8988T (cell line): Measurements from ENCODE around the gene IRF4.

Experiments used
- DNase-seq: peaks from one replicate; pipeline ENCODE4 v3.0.0; 2011

IRF4 gene

DNA sequence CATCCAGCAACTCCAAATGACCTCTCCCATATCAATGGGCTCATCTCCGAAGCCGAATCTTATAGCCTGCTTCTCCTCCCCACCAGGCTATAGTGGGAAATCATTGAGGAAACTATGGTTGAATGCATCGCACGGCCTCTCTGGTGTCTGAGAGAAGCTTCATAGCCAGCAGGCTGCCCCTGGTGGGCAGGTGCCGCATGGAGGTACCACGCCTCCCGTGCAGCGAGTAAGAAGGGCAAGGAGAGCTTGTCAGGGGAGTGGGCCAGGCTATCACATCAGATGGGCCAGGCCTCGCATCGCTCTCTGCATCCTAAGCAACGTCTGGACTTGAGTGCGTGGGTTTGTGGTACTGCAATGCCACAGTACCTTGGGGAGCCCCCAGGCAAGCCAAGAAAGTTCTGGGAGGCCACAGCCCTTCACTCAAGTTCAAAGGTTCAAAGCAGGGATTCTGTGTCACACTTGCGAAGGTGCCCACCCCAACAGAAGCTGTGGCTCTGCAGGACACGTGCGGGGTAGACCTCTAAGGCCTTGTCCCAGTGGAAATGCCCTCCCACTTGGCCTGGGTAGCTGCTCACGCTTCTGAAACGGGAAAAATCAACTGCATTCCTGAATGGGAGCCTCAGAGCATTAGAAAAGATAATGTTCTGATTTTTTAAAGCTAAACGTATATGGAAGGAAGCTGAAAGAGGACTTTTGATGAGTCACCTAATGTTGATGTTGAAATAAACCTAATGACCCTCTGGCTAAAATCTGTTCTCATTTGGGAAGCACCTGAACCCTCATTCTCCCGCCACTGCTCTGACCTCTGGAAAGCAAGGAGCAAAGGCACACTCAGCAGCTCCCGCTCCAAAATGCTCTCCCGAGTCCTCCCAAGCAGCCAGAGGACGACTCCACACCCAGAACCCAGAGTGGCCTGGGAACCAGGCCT lies 8.4 kb upstream of the IRF4 start:
- DNase-seq = no peak

DNA sequence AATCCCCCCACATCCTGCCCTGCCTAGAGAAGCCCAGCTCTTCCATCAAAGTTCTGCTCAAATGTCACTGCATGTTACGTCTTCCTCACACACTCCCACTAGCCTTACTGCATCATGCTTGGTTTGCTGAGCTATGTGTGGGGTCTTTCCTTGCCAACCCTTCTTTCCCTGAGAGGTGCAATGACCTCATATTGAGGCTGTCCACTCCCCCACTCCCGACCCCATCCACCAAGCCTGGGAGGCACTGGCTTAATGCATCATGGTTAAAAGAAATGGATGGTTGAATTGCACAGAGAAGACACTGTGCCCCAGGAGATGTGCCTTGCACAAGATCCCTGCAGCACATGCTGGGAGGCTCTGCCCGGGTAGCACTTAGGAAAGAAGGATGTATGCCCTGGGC lies 7.7 kb upstream of the IRF4 start:
- no peak for DNase-seq

DNA sequence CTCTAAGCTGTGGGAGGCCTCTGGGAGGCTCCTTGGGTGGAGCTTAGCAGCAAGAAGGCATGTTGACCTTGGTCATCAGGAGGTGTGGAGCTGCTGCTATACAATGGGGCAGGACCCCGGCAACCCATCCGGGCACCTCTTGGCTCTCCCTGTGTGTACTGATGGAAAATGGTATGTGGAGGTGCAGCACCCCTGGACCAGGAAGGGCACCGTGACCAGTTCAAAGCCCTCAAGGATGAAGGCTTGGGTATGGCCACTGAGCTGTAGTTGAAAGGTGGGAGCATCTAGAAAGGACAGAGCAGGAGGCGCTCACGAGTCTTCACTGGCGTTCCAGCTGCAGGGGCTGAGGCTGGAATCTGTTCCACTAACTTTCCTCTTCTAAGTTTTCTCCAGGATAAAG lies 6.7 kb upstream of the IRF4 start:
- no peak for DNase-seq

DNA sequence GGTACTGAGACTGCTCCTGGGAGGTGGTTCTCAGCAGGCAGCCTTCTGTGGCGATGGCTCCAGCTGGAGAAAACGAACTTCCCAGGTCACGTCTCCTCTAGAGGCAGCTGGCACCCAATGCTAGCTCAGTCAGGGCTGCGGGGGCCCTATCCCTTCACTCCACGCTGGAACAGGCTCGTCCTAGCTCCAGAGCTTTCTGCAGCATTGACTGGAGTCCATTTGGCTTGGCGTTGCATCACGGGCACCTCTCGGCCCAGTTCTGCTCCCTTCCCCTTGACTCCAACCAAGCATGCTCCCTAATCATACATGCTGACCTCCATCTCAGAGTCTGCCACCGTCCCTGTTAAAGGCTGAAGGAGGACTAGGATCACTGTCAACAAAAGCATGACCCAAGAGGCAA lies 5.9 kb upstream of the IRF4 start:
- DNase-seq = no peak

DNA sequence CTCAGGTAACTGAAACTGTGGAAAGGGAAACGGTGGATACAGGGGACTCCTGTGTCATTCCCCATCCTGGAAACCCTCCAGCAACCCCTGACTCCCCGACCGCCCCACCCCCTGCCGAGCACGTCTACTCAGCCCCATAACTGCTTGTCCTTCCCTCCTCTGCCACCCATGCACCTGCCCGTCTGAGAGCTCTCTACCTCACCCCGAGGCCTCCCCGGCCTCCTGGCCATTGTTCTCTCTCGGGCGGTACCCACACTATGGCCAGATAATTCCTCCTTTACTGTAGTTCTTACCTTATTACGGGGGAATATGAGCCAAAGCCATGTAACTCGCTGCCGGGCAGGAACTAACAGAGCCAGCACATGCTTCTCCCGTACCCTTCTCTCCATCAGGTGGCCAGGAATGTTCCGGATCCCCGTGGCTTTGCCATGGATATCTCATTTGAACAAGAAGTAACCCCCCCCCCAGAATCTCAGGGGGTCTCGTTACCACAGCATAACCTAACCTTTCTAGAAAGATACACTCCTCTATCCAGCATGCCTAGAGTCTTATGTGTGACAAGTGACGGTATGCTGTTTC lies 4.8 kb upstream of the IRF4 start:
- DNase-seq = no peak

DNA sequence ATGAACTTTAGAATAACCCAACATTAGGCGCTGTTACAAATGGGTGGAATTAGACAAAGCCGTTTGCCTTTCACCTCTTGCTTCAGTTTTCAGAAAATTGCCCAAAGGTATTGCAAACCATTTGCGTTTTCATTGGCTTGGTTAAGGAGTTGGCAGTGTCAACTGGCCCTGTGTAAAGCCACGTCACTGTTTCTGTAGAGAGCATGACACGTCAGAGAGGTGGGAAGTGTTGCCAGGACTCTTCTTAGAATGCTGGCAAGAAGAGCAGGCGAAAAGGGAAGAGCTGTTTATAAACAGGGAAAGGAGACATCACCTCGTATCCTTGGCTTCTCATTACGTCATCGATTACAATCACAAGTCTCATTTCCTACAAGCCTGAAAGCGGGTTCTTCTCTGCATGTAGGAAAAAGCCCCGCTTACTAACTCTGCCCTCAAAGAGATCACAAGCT lies 4.2 kb upstream of the IRF4 start:
- no peak for DNase-seq

DNA sequence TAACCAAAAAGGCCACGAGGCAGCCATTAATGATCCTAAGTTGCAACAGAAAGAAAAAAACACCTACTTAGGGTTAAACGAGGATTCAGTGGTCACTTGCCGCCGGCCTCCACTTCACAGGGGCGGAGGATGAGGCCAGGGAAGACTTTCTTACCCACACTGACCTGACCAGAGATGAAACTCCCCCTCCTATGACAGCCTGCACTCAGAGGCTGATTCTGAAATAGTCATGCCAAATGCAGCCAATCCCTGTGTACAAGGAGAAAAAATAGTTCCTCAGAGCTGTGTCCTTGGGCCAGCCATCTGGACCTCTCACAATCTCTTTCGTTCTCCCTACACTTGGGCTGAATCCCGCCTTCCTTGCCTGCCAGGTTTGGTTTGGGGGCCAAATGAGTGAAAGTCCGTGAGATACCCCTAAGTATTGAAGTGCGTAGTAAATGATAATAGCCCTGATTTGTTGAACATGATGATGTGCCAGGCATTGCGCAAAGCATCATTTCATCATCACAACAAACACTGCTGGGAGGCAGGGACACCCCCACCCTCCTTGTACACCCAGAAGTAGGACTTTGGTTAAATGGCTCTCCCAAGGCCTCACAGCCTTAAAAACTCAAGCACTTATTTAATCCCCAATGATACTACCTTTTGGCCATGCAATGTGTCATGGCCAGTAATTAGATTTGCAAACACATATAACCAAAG lies 3.2 kb upstream of the IRF4 start:
- no peak for DNase-seq

DNA sequence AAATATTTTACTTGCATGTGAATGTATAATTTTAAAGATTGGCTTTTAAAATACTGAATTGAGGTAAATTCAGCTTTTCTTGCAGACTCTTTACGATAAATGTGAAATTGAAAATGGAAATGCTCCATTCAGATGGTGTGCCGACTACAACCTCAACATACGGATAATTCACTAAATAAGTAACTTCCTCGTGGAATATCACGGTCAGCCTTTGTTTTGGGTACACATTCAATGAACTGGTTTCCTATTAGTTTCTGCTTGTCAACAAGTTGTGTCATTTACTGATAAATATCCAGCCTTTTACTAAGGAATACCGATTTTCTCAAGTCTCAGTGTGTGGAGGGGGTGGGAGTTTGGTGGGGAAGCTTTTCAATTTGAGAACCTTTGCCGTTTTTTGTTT lies 2.4 kb upstream of the IRF4 start:
- no peak for DNase-seq

DNA sequence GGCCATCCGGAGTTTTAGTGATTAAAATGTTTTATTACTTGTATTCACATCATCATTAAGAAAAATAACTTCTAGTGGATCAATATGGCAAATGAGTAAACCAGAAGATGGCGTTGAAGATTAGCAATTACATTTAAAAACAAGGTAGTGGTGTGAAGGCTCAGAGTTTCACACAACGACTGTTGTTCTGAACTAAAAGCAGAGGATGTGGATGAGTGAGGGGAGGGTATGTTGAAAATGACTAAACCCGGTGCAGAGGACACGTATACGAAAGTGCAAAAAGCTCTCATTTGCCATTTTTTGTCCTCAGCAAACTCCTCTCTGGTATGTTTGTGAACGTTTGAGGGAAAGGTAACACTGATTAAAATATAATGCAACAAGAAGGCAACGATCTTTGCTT lies 1.9 kb upstream of the IRF4 start:
- DNase-seq = no peak

DNA sequence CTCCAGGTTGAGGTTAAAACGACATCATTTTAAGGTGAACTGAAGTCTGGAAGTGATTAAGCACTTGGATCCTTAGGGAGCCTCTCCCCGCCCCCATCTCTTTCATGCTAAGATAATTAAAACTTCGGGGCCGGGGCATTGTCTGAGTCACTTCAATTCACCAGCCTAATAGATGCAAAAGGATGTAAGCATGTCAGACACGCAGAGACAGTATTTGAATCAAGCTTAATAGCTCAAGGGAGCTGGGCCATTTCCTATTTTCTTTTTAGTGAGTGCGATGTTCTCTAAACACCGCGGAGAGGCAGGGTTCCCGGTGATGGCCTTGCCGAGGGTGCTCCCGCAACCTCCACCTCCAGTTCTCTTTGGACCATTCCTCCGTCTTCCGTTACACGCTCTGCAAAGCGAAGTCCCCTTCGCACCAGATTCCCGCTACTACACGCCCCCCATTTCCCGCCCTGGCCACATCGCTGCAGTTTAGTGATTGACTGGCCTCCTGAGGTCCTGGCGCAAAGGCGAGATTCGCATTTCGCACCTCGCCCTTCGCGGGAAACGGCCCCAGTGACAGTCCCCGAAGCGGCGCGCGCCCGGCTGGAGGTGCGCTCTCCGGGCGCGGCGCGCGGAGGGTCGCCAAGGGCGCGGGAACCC lies 516 bp upstream of the IRF4 start:
- DNase-seq = no peak

DNA sequence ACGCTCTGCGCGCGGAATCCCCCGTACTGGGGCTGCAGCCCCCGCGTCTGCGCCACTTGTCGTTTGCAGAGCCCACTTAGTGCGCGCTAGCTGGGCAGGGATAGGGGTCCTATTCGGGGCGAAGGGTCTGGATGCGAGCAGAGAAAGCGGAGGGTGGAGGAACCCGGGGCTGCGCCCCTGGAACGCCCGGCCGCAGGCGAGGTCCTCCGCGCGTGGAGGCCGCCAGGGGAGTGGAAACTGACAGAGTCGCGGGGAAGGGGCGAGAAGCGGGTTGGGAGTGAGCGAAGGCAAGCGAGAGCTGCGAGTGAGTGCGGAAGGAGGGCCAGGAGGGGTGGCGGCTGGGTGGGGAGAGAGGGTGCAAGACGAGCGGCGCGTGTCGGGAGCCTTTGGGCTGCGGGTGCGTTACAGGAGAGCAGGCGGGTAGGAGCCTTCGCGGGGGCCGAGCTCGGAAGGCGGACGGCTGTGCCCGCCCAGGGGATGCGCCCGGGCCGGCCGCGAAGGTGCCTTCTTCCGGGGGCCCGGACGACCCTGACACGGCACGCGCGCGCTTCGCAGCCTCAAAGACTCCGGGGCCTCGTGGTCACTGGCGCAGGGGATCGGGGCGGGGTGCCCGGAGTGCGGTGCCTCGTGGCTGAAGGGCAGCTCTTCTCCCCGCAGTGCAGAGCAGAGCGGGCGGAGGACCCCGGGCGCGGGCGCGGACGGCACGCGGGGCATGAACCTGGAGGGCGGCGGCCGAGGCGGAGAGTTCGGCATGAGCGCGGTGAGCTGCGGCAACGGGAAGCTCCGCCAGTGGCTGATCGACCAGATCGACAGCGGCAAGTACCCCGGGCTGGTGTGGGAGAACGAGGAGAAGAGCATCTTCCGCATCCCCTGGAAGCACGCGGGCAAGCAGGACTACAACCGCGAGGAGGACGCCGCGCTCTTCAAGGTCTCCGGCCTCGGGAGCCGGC lies 1.2 kb downstream of the IRF4 start:
- no peak for DNase-seq

DNA sequence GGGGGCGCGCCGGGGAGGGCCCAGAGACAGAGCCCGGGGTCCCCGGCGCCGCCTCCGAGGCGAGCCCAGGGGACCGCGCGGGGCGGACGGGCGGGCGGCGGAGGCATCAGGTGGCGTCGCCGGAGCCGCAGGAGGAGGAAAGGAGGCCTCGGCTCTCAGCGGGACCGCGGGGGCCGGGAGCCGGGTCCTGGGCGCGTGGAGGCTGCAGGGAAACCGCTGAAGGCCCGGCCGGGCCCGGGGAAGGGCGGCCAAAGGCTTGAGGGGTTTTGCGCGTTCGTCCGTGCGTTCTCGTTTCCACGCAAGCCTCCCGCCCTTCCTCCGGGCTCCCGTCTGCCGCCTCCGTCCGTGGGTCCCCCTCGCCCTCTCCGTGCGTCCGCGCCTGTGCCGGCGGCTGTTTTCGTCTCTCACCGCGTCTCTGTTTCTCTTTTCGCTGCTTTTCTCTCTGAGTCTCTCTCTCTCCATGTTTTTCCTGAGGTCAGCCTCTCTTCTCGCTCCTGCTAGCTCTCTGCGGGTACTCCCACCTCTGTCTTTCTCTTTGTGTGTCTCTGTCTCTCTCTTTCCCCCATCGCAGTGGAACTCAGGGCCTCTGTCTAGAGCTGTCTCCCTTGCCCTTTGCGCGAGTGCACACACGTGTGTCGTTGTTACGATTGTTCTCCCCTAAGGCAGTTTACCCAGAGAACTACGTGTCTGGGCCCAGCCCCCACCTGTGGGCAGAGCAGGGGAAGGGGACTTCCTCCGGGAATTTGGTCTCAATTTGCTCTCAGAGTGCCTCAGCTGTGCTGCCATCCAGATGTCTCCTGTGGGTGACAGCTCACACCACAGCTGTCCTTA lies 2.1 kb downstream of the IRF4 start:
- no peak for DNase-seq

DNA sequence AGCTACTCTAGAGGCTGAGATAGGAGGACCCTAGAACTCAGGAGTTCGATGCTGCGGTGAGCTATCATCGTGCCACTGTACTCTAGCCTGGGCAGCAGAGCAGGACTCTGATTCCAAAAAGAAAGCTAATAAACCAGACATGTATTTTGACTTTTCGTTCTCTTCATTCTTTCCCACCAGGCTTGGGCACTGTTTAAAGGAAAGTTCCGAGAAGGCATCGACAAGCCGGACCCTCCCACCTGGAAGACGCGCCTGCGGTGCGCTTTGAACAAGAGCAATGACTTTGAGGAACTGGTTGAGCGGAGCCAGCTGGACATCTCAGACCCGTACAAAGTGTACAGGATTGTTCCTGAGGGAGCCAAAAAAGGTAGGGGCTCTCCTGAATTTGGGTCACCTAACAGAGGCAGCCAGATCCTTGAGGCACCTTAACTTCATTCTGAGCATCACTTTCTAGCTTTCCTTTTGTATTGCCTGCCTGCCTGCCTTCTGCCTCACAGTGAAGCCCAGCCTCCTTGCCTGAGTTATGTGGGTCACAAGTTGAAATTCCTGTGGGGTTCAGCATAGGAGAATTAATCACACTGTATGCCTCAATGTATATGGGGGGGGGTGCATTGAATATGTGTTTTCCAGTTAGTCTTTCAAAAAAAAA lies 3.2 kb downstream of the IRF4 start:
- DNase-seq = no peak

DNA sequence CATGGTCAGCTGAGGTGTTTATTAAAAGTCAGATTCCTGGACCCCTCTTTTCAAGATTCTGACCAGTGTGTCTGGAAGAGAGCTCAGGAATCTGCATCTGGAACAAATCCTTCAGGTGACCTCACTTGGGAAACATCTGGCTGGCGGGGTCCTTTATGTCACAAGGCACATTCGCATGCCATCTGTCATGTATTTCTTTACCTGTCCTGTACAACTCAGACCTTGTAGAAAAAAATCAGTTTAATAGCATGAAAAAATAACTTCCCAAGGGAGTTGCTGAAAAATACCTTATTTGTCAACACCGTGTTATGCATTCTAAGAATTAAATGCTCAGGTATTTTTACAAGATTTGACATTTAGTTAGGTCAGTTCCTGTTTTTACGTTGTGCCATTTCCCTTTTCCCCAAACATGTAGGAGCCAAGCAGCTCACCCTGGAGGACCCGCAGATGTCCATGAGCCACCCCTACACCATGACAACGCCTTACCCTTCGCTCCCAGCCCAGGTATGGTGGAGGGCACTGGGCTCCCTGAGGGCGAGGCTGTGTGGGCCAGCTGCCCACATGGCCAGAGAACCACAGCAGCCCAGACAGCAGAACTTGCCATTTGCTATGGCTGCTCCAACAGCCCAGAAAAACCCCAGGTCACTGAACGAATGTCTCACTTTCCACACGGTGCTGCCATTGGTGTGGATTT lies 4.0 kb downstream of the IRF4 start:
- peak; percentile 17 for DNase-seq

DNA sequence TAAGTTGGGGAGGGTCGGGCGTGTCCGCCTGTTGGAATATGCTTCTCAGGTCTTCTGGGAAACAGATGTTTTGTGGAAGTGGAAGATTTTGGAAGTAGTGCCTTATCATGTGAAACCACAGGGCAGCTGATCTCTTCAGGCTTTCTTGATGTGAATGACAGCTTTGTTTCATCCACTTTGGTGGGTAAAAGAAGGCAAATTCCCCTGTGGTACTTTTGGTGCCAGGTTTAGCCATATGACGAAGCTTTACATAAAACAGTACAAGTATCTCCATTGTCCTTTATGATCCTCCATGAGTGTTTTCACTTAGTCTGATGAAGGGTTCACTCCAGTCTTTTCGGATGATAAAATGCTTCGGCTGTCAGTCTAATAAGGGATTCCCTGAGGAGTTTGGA lies 4.6 kb downstream of the IRF4 start:
- no peak for DNase-seq

DNA sequence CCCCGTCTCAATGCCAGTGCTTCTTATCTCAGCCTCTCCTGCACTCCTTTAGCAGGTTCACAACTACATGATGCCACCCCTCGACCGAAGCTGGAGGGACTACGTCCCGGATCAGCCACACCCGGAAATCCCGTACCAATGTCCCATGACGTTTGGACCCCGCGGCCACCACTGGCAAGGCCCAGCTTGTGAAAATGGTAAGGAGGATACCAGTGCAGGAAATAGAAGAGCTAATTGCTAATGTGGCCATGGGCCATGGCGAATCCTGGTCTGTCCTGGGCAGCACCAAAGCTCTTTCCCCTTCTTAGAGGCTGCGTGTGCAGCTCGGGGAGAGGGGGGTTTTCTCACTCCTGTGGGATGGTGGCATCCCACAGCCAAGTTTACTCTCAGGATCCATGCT lies 5.5 kb downstream of the IRF4 start:
- no peak for DNase-seq

DNA sequence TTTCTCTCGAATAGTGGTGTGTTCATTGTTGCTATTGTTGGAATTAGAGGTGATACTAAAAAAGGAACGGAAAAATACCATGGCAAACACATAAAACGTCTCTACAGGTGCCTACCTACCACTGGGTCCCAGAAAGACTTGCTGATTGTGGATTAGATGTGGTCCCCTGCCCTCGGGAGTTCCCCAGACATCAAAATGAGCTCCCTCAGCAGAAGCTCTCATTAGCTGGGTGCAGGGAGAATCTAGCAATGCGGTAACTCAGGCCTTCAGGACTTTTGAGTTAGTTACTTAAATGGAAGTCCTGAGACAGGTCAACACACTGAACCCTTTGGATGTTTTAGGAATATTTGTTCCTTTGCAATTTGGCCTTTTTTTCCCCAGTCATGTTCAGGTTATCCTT lies 6.1 kb downstream of the IRF4 start:
- no peak for DNase-seq

DNA sequence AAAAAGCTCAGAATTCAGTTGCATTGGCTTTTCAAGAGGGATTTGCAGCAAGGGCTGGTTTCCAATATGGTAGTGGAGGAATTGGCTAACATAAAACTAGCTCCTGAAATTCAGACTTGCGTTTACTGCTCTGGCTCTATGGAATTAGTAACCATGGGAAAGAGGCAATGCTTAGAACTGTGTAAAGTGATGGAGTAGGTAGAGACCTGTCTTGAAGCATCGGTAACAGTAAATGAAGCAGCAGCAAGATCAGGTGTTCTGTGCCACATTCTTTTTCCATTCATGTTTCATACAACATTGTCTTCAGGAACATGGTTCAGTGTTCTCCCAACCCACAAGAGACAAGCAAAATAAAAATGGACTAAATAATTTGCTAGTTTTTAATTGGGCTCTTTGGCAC lies 6.5 kb downstream of the IRF4 start:
- DNase-seq = no peak

DNA sequence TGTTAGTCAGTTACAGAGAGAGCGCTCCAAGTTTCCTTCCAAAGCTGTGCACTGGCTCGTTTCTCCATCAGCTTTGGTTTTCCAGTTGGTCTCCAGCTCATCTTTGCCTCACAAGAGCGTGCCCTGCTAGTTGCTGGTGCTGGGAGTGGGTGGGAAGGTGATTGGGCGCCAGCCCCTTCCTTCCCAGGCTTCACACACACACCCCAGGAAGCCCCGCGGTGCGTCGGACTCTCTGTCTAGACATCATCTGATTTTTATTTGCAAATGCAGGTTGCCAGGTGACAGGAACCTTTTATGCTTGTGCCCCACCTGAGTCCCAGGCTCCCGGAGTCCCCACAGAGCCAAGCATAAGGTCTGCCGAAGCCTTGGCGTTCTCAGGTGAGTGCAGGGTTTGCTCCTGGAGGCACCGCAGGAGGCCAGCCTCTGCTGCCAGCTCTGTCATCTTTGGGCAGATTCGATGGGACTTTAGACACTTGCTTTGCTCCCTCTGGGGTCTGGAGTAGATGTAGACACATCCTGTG lies 7.1 kb downstream of the IRF4 start:
- DNase-seq = no peak
